Stimulated activated CD4-positive, alpha-beta T cell treated with anti-CD3 and anti-CD28 coated beads, Interleukin-4, amount 100 ng/mL, for 24 hours (primary cell): ENCODE results near the gene CES3.
"Not testable (repeated sequence)": the region's sequence is repeated elsewhere in the genome, so short reads cannot be mapped to it uniquely, and the experiment has no call there.

Experiments used
- DNase-seq: peaks from one replicate; pipeline ENCODE4 v3.0.0-alpha.2; 2020

The CES3 gene

GRCh38 chr16:66973716-66974115, 12.7 kb downstream of the CES3 start:
- no peak for DNase-seq

GRCh38 chr16:66974156-66974931, 13.3 kb downstream of the CES3 start:
- not testable (repeated sequence) for DNase-seq

GRCh38 chr16:66974932-66975246, 13.8 kb downstream of the CES3 start:
- DNase-seq, result peak; percentile 54

- DNase-seq, result no peak
These were observed 14.3 kb downstream of the CES3 start for GRCh38 chr16:66975302-66975893.

GRCh38 chr16:66976746-66977145, 15.7 kb downstream of the CES3 start:
- no peak for DNase-seq

GRCh38 chr16:66977341-66978113, 16.5 kb downstream of the CES3 start:
- peak; percentile 93 for DNase-seq

GRCh38 chr16:66979011-66979717, 18.1 kb downstream of the CES3 start:
- DNase-seq, result no peak

GRCh38 chr16:66983033-66983432, 22.0 kb downstream of the CES3 start:
- no peak for DNase-seq

- DNase-seq, result peak; percentile 72
These were observed 23.8 kb downstream of the CES3 start for GRCh38 chr16:66984892-66985311.

GRCh38 chr16:66986559-66986958, 25.5 kb downstream of the CES3 start:
- DNase-seq, result no peak

GRCh38 chr16:66988197-66988788, 27.2 kb downstream of the CES3 start, which contains the start of gene CES4A:
TSS of gene CES4A (plus strand) at chr16:66988589. CDS start at chr16:66988773, 184 bp downstream.
- DNase-seq, result no peak

GRCh38 chr16:66991545-66992077, 30.5 kb downstream of the CES3 start:
- no peak for DNase-seq

- not testable (repeated sequence) for DNase-seq
These were observed 32.5 kb downstream of the CES3 start for GRCh38 chr16:66993558-66993957.

GRCh38 chr16:66996324-66996982, 35.4 kb downstream of the CES3 start:
- no peak for DNase-seq

- no peak for DNase-seq
These were observed 35.9 kb downstream of the CES3 start for GRCh38 chr16:66996983-66997358.

GRCh38 chr16:67000384-67001351, 39.6 kb downstream of the CES3 start:
- DNase-seq, result peak; percentile 57

- no peak for DNase-seq
These were observed 40.7 kb downstream of the CES3 start for GRCh38 chr16:67001726-67002125.

- DNase-seq, result no peak
These were observed 46.0 kb downstream of the CES3 start for GRCh38 chr16:67006930-67007658.

- no peak for DNase-seq
These were observed 48.1 kb downstream of the CES3 start for GRCh38 chr16:67009158-67009557.

GRCh38 chr16:67011274-67011673, 50.2 kb downstream of the CES3 start:
- no peak for DNase-seq
